ENCODE measurements around the gene JMJD1C.

Gene JMJD1C

DNA sequence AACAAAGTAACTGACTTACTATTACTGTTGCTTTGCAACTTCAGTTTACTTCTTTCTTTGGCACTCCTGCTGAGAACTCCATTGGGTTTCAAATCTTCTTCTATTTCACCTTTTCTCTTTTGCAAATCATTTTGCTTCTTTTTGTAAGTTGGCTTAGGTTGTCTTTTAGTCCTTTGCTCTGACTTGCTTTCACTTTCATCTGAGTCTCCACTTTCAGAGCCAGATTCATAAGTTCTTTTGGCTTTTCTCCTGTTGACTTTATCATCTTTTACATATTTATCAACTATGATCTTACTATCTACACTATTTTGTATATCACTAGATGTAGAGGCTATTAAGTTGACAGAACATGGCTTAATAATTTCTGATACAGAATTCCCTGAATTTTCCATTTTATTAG is 259.2 kb downstream of the JMJD1C start:
- Histone ChIP-seq H3K9me3 (ENCODE audit: low read length) (no peaks in the 10 kb centered on the region), H3K4me1 (ENCODE audit: insufficient read depth, low read length) (peaks cover 16% of the 10 kb centered on the region), H3K36me3 (ENCODE audit: insufficient read depth, low read length) (peaks cover 64% of the 10 kb centered on the region), H3K27me3 (ENCODE audit: insufficient read depth, low read length) (no peaks in the 10 kb centered on the region), H2AFZ (ENCODE audit: low read depth, low read length) (no peak overlapping the region), H3K4me3 (ENCODE audit: low read length) (no peak overlapping the region)

DNA sequence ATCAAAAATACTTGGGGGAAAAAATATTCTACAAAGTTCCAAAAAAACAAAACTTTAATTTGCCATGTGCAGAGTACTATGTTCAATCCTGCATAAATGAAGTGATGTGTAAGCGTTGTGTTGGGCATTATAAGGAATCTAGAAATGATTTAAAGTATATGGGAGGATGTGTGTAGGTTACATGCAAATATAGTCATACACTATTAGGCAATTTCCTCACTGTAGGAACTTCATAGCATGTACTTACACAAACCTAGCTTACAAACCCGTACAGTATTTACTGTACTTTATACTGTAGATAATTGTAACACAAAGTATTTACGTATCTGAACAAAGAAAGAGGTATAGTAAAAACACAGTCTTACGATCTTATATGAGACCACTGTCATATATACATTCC is 260.4 kb downstream of the JMJD1C start:
- no peaks in the 10 kb centered on the region for H3K27me3 ChIP-seq (ENCODE audit: insufficient read depth, low read length)
- no peak overlapping the region for H2AFZ ChIP-seq (ENCODE audit: low read depth, low read length)
- H3K36me3 ChIP-seq (ENCODE audit: insufficient read depth, low read length): peaks cover 62% of the 10 kb centered on the region
- no peaks in the 10 kb centered on the region for H3K9me3 ChIP-seq (ENCODE audit: low read length)
- peaks cover 17% of the 10 kb centered on the region for H3K4me1 ChIP-seq (ENCODE audit: insufficient read depth, low read length)
- H3K4me3 ChIP-seq (ENCODE audit: low read length): no peak overlapping the region

GRCh38 chr10:63204667-63205391 is 260.9 kb downstream of the JMJD1C start:
- Histone ChIP-seq H3K27me3 (ENCODE audit: insufficient read depth, low read length) (no peaks in the 10 kb centered on the region), H3K36me3 (ENCODE audit: insufficient read depth, low read length) (peaks cover 63% of the 10 kb centered on the region), H3K4me3 (ENCODE audit: low read length) (no peak overlapping the region), H3K9me3 (ENCODE audit: low read length) (no peaks in the 10 kb centered on the region), H2AFZ (ENCODE audit: low read depth, low read length) (no peak overlapping the region), H3K4me1 (ENCODE audit: insufficient read depth, low read length) (peaks cover 16% of the 10 kb centered on the region)

GRCh38 chr10:63201118-63201517 is 264.7 kb downstream of the JMJD1C start:
- Histone ChIP-seq H3K4me3 (ENCODE audit: low read length) (no peak overlapping the region), H3K4me1 (ENCODE audit: insufficient read depth, low read length) (peaks cover 3% of the 10 kb centered on the region), H3K27me3 (ENCODE audit: insufficient read depth, low read length) (no peaks in the 10 kb centered on the region), H3K9me3 (ENCODE audit: low read length) (no peaks in the 10 kb centered on the region), H3K36me3 (ENCODE audit: insufficient read depth, low read length) (peaks cover 60% of the 10 kb centered on the region), H2AFZ (ENCODE audit: low read depth, low read length) (no peak overlapping the region)

DNA sequence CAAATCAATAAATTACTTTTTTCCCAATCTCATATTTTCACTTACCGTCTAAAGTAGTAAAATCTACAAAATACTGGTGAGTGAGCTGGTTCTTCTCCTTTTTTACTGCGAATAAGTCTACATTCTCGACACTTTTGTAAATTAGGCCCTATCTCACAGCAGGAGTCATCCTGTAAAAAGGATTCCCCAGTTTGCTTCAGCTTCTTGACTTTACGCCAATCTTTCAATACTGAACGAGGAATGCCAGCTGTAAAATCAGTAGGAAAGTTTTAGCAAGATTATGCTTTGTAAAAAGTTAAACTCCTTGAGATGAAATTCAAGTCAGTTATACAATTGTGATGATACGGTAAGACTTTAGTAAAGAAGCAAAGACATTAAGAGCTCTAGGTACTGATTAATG is 265.3 kb downstream of the JMJD1C start:
- H3K9me3 ChIP-seq (ENCODE audit: low read length): no peaks in the 10 kb centered on the region
- H2AFZ ChIP-seq (ENCODE audit: low read depth, low read length): no peak overlapping the region
- peaks cover 56% of the 10 kb centered on the region for H3K36me3 ChIP-seq (ENCODE audit: insufficient read depth, low read length)
- peaks cover 3% of the 10 kb centered on the region for H3K4me1 ChIP-seq (ENCODE audit: insufficient read depth, low read length)
- H3K4me3 ChIP-seq (ENCODE audit: low read length): no peak overlapping the region
- no peaks in the 10 kb centered on the region for H3K27me3 ChIP-seq (ENCODE audit: insufficient read depth, low read length)

GRCh38 chr10:63199716-63200115 is 266.1 kb downstream of the JMJD1C start:
- peaks cover 54% of the 10 kb centered on the region for H3K36me3 ChIP-seq (ENCODE audit: insufficient read depth, low read length)
- no peak overlapping the region for H2AFZ ChIP-seq (ENCODE audit: low read depth, low read length)

DNA sequence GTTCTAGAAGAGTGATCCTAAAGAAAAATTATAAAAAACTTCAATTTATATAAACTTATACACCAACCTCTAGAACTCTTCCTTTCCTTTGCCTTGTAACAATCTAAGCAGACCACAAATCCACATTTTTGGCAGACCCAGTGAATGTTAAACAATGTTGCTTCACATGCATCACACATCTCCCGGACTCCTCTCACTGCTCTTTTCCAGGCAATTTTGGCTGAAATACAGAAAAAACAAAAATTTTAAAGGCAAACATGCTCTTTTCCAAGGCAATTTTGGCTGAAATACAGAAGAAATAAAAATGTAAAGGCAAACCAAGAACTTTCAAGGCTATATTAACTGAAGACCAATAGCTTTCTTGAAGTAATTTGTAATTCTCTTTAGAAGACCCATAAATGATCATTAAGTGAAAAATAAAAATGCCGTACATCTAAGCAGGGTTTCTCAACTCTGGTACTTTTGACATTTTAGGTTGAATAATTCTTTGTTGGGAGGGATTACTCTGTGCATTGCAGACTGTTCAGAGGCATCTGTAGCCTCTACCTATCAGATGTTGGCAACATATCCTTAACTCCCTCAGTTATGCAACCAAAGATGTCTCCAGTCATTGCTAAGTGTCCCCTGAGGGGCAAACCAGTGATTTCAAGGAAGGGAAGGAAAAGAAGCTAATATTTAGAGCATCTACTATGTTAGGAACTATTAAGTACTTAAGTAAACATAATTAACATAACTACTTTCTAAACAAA is 268.3 kb downstream of the JMJD1C start:
- H3K9me3 ChIP-seq (ENCODE audit: low read length): no peaks in the 10 kb centered on the region
- H3K36me3 ChIP-seq (ENCODE audit: insufficient read depth, low read length): peaks cover 62% of the 10 kb centered on the region
- no peaks in the 10 kb centered on the region for H3K27me3 ChIP-seq (ENCODE audit: insufficient read depth, low read length)
- H2AFZ ChIP-seq (ENCODE audit: low read depth, low read length): no peak overlapping the region
- H3K4me1 ChIP-seq (ENCODE audit: insufficient read depth, low read length): peaks cover 3% of the 10 kb centered on the region
- no peak overlapping the region for H3K4me3 ChIP-seq (ENCODE audit: low read length)

More at GRCh38 chr10:63199716-63200115, 266.1 kb downstream of the JMJD1C start:
- Histone ChIP-seq H3K27me3 (ENCODE audit: insufficient read depth, low read length) (no peaks in the 10 kb centered on the region), H3K4me3 (ENCODE audit: low read length) (no peak overlapping the region), H3K4me1 (ENCODE audit: insufficient read depth, low read length) (peaks cover 3% of the 10 kb centered on the region), H3K9me3 (ENCODE audit: low read length) (no peaks in the 10 kb centered on the region)

DNA sequence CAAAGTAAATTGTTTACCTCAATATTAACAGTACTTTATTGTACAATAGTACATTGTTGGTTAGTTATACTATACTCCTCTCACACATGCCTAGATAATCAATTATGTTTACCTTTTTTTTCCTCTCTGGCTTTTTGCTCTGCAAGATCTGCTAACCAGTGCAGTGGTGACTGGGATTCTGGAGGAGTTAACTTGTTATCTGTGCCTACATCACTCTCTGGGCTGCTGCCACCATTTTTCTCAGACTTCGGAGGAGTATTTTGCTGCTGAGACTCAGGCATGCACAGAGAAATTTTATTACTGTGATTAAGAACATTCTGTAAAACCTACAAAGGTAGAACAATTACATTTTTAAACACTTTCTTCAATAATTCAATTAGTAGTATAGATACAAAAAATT is 273.0 kb downstream of the JMJD1C start:
- peaks cover 73% of the 10 kb centered on the region for H3K36me3 ChIP-seq (ENCODE audit: insufficient read depth, low read length)
- no peaks in the 10 kb centered on the region for H3K9me3 ChIP-seq (ENCODE audit: low read length)
- no peaks in the 10 kb centered on the region for H3K4me1 ChIP-seq (ENCODE audit: insufficient read depth, low read length)
- no peak overlapping the region for H3K4me3 ChIP-seq (ENCODE audit: low read length)
- no peaks in the 10 kb centered on the region for H3K27me3 ChIP-seq (ENCODE audit: insufficient read depth, low read length)
- H2AFZ ChIP-seq (ENCODE audit: low read depth, low read length): no peak overlapping the region

- Histone ChIP-seq H3K9me3 (ENCODE audit: low read length) (no peaks in the 10 kb centered on the region), H2AFZ (ENCODE audit: low read depth, low read length) (no peak overlapping the region), H3K4me1 (ENCODE audit: insufficient read depth, low read length) (no peaks in the 10 kb centered on the region), H3K27me3 (ENCODE audit: insufficient read depth, low read length) (no peaks in the 10 kb centered on the region), H3K36me3 (ENCODE audit: insufficient read depth, low read length) (peaks cover 86% of the 10 kb centered on the region), H3K4me3 (ENCODE audit: low read length) (no peak overlapping the region)
Observed at GRCh38 chr10:63175534-63175933, 290.2 kb downstream of the JMJD1C start.

DNA sequence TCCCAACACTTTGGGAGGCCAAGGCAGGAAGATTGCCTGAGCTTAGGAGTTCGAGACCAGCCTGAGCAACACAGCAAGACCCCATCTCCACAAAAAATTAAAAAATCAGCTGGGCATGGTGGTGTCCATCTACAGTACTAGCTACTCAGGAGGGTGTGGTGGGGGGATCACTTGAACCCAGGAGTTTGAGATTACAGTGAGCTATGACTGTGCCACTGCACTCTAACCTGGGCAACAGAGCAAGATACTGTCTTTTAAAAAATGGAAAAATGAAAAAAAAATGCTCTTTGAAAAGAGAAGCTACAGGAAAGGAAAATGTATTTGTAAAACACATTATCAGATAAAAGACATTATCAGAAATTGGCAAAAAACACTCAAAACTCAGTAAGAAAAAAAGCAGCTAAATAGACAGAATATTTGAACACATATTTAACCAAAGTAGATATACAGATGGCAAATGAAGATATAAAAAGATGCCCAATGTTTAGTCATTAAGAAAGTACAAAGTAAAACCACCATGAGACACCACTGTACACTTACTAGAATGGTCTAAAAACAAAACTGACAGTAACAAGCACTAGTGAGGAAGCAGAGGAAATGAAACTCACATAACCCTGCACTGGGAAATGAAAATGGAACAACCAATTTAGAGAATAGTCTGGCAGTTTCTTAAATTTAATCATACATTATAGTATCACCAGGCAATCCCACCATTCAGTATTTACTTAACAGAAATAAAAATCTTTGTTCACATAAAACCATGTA is 292.1 kb downstream of the JMJD1C start:
- Histone ChIP-seq H3K4me1 (ENCODE audit: insufficient read depth, low read length) (no peaks in the 10 kb centered on the region), H3K27me3 (ENCODE audit: insufficient read depth, low read length) (no peaks in the 10 kb centered on the region), H2AFZ (ENCODE audit: low read depth, low read length) (no peak overlapping the region), H3K9me3 (ENCODE audit: low read length) (no peaks in the 10 kb centered on the region), H3K4me3 (ENCODE audit: low read length) (no peak overlapping the region), H3K36me3 (ENCODE audit: insufficient read depth, low read length) (peaks cover 92% of the 10 kb centered on the region)

DNA sequence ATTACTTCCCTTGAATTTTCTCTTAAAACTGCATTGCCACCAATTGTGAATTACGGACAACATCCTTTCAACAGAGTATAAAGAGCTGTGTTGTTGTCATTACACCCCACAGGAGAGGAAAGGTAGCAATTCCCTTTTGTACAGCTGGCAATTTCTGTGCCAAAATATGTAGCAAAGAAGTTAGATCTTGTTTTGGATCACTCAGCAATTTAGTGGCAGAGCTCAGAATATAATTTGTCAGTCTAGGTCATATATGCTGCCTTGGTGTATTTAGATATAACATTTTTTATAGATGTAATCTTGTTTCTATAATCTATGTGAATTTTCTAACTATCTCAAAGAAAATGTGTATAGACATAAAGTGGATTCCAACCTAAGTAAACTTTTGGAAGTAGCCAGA is 293.9 kb downstream of the JMJD1C start:
- Histone ChIP-seq H3K36me3 (ENCODE audit: insufficient read depth, low read length) (peaks cover 82% of the 10 kb centered on the region), H3K4me3 (ENCODE audit: low read length) (no peak overlapping the region), H3K27me3 (ENCODE audit: insufficient read depth, low read length) (no peaks in the 10 kb centered on the region), H2AFZ (ENCODE audit: low read depth, low read length) (no peak overlapping the region), H3K9me3 (ENCODE audit: low read length) (no peaks in the 10 kb centered on the region), H3K4me1 (ENCODE audit: insufficient read depth, low read length) (no peaks in the 10 kb centered on the region)

GRCh38 chr10:63171255-63171855 is 294.4 kb downstream of the JMJD1C start:
- H3K4me3 ChIP-seq (ENCODE audit: low read length): no peak overlapping the region
- no peak overlapping the region for H2AFZ ChIP-seq (ENCODE audit: low read depth, low read length)
- no peaks in the 10 kb centered on the region for H3K27me3 ChIP-seq (ENCODE audit: insufficient read depth, low read length)
- H3K9me3 ChIP-seq (ENCODE audit: low read length): no peaks in the 10 kb centered on the region
- H3K36me3 ChIP-seq (ENCODE audit: insufficient read depth, low read length): peaks cover 80% of the 10 kb centered on the region
- no peaks in the 10 kb centered on the region for H3K4me1 ChIP-seq (ENCODE audit: insufficient read depth, low read length)

- Histone ChIP-seq H2AFZ (ENCODE audit: low read depth, low read length) (no peak overlapping the region), H3K9me3 (ENCODE audit: low read length) (no peaks in the 10 kb centered on the region), H3K4me1 (ENCODE audit: insufficient read depth, low read length) (no peaks in the 10 kb centered on the region), H3K4me3 (ENCODE audit: low read length) (no peak overlapping the region), H3K27me3 (ENCODE audit: insufficient read depth, low read length) (no peaks in the 10 kb centered on the region), H3K36me3 (ENCODE audit: insufficient read depth, low read length) (peaks cover 72% of the 10 kb centered on the region)
Observed at GRCh38 chr10:63169624-63170023, 296.2 kb downstream of the JMJD1C start.
